RWPE2 (cell line): ENCODE data around the gene BHLHE40.

Experiments used
- ATAC-seq: fragments of 200-7000 bp; cut with Tn5 transposase; 3 replicates; pipeline ENCODE4 v1.9.1; 2021; ENCODE audit warnings: low read depth
- DNase-seq: peaks from one replicate; pipeline ENCODE4 v3.0.0-alpha.2; 2020; ENCODE audit warnings: low spot score
- H3K27ac ChIP-seq: fragments of 450-650 bp; 2 replicates; pipeline ENCODE4 v1.5.1; 2017; ENCODE audit warnings: mild to moderate bottlenecking; ENCODE audit not compliant: poor library complexity, severe bottlenecking
- H3K27me3 ChIP-seq: fragments of 250-450 bp; sonication (Bioruptor Pico); 2 replicates; pipeline ENCODE4 v1.5.1; 2021; ENCODE audit warnings: mild to moderate bottlenecking, moderate library complexity; ENCODE audit not compliant: insufficient read depth, poor library complexity, severe bottlenecking
- H3K36me3 ChIP-seq: fragments of 250-450 bp; sonication (Bioruptor Pico); 2 replicates; pipeline ENCODE4 v1.5.1; 2020; ENCODE audit warnings: low read depth, mild to moderate bottlenecking, moderate library complexity
- H3K4me1 ChIP-seq: fragments of 250-450 bp; sonication (Bioruptor Pico); 2 replicates; pipeline ENCODE4 v1.5.1; 2021; ENCODE audit warnings: mild to moderate bottlenecking, moderate library complexity; ENCODE audit not compliant: insufficient read depth, poor library complexity, severe bottlenecking
- H3K4me3 ChIP-seq: fragments of 250-450 bp; sonication (Bioruptor Pico); 2 replicates; pipeline ENCODE4 v1.5.1; 2021; ENCODE audit warnings: mild to moderate bottlenecking, moderate library complexity; ENCODE audit not compliant: severe bottlenecking
- H3K9me3 ChIP-seq: fragments of 250-450 bp; sonication (Bioruptor Pico); 2 replicates; pipeline ENCODE4 v1.5.1; 2021; ENCODE audit warnings: mild to moderate bottlenecking, moderate library complexity; ENCODE audit not compliant: severe bottlenecking
- TF ChIP-seq, protein P1 (sequence below): fragments of 450-650 bp; IDR thresholded peaks from one replicate; pipeline ENCODE4 v1.5.1; 2017; ENCODE audit warnings: mild to moderate bottlenecking, moderate library complexity; ENCODE audit not compliant: poor library complexity, severe bottlenecking

The BHLHE40 gene

DNA sequence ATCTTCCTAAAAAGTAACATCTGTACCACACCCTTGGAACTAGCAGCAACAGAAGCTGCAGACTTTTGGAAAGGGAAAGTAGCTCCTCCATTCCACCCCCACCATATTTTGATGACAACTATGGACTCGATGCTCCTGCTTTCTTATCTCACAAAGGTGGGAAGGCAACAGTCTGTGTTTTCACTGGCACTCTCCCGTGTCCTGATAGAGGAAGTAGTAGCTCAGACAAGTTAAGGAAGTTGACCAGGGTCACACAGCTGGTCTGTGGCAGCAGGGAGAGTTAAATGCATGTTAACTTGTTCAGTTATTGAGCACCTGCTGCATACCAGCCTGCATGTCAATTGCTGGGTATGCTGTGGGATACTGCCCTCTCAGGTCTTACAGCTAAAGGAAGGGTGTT lies 33.1 kb downstream of the BHLHE40 start:
- Histone ChIP-seq H3K4me1 (peaks cover 29% of the 10 kb centered on the region), H3K27ac (peak overlapping the region; percentile 46), H3K36me3 (no peaks in the 10 kb centered on the region), H3K4me3 (no peak overlapping the region), H3K9me3 (no peaks in the 10 kb centered on the region), H3K27me3 (no peaks in the 10 kb centered on the region)
- DNase-seq (no peak), ATAC-seq (no peak)
- TF ChIP-seq, protein P1, sequence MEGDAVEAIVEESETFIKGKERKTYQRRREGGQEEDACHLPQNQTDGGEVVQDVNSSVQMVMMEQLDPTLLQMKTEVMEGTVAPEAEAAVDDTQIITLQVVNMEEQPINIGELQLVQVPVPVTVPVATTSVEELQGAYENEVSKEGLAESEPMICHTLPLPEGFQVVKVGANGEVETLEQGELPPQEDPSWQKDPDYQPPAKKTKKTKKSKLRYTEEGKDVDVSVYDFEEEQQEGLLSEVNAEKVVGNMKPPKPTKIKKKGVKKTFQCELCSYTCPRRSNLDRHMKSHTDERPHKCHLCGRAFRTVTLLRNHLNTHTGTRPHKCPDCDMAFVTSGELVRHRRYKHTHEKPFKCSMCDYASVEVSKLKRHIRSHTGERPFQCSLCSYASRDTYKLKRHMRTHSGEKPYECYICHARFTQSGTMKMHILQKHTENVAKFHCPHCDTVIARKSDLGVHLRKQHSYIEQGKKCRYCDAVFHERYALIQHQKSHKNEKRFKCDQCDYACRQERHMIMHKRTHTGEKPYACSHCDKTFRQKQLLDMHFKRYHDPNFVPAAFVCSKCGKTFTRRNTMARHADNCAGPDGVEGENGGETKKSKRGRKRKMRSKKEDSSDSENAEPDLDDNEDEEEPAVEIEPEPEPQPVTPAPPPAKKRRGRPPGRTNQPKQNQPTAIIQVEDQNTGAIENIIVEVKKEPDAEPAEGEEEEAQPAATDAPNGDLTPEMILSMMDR, result no peak

DNA sequence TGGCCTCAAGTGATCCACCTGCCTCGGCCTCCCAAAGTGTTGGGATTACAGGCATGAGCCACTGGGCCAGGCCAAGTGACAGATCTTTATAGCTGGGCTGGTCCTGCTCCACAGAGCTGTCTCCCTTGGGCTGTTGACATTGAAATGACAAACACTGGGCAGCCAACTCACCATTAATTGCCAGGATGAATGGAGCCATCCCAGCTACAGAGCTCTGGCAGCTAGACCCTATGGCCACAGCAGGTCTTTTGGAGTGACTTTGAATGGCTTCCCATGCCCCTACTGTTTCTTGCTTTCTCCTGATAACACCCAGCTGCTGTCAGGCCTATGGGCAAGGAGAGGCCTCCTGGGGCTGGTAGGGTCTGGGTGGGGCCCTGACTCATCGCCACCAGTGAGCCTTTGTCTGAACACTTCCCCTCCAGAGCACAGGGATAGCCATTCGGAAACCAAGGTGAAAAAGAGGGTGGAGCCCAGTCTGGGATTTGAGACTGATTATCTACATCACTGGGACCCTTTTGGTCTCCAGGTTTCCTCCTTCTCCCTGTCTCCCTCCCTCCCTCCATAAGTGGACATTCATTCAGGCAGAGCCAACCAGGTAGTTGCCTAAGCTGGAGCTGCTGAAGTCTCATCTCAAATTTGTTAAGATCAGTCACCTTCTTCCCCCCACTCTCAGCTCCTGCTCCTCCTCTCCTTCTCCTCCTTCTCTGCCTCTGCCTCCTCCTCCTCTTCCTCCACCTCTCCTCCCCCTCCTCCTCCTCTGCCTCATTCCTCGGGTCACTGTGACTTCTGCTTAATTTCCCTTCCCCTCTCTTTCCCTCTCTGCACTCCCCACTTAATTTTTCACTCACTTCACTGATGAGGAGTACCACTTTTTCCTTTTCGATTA lies 34.0 kb downstream of the BHLHE40 start:
- Histone ChIP-seq H3K27me3 (no peaks in the 10 kb centered on the region), H3K4me1 (peaks cover 38% of the 10 kb centered on the region), H3K27ac (peak overlapping the region; percentile 46), H3K36me3 (no peaks in the 10 kb centered on the region), H3K4me3 (no peak overlapping the region), H3K9me3 (no peaks in the 10 kb centered on the region)
- DNase-seq (peak; percentile 83), ATAC-seq (peak; percentile 91)
- TF ChIP-seq, protein P1, result no peak

- Histone ChIP-seq H3K27me3 (no peaks in the 10 kb centered on the region), H3K4me1 (peaks cover 42% of the 10 kb centered on the region), H3K27ac (no peak overlapping the region), H3K9me3 (no peaks in the 10 kb centered on the region), H3K4me3 (no peak overlapping the region), H3K36me3 (no peaks in the 10 kb centered on the region)
- DNase-seq (no peak), ATAC-seq (no peak)
- TF ChIP-seq, protein P1, result no peak
Measured at GRCh38 chr3:5014391-5014790, 35.2 kb downstream of the BHLHE40 start.

- no peaks in the 10 kb centered on the region for H3K36me3 ChIP-seq
- H3K27me3 ChIP-seq, result no peaks in the 10 kb centered on the region
- no peak overlapping the region for H3K27ac ChIP-seq
- TF ChIP-seq, protein P1, result no peak
- H3K4me3 ChIP-seq, result no peak overlapping the region
- H3K9me3 ChIP-seq, result no peaks in the 10 kb centered on the region
- DNase-seq, result no peak
- H3K4me1 ChIP-seq, result peaks cover 48% of the 10 kb centered on the region
- ATAC-seq, result no peak
Measured at GRCh38 chr3:5015056-5015455, 35.8 kb downstream of the BHLHE40 start.
